Endothelial cell (in vitro differentiated cells): ENCODE data around the gene RAB25. TPM values are rescaled to one million over a fixed set of nuclear protein-coding genes. Genes with fewer than 3 reads are reported as not detected.

Experiments
- DNase-seq: peaks from one replicate; pipeline ENCODE4 v3.0.0; 2021; ENCODE audit warnings: low spot score
- H3K27ac Mint-ChIP-seq: one replicate; pipeline ENCODE4 v1.8.0; 2021; ENCODE audit warnings: mixed read lengths, inconsistent platforms; ENCODE audit not compliant: unreplicated experiment
- H3K27me3 Mint-ChIP-seq: one replicate; pipeline ENCODE4 v1.8.0; 2021; ENCODE audit warnings: mild to moderate bottlenecking, moderate library complexity, mixed read lengths, inconsistent platforms; ENCODE audit not compliant: unreplicated experiment
- H3K36me3 Mint-ChIP-seq: one replicate; pipeline ENCODE4 v1.8.0; 2021; ENCODE audit warnings: mild to moderate bottlenecking, low read depth, mixed read lengths, inconsistent platforms; ENCODE audit not compliant: unreplicated experiment
- H3K4me1 Mint-ChIP-seq: one replicate; pipeline ENCODE4 v1.8.0; 2021; ENCODE audit warnings: mild to moderate bottlenecking, mixed read lengths, inconsistent platforms; ENCODE audit not compliant: unreplicated experiment
- H3K4me3 Mint-ChIP-seq: one replicate; pipeline ENCODE4 v1.8.0; 2021; ENCODE audit warnings: mild to moderate bottlenecking, mixed read lengths, inconsistent platforms; ENCODE audit not compliant: unreplicated experiment
- H3K9me3 Mint-ChIP-seq: one replicate; pipeline ENCODE4 v1.8.0; 2021; ENCODE audit warnings: mixed read lengths, inconsistent platforms; ENCODE audit not compliant: unreplicated experiment
- CTCF ChIP-seq: fragments of 200-600 bp; sonication (generic); IDR thresholded peaks from one replicate; pipeline ENCODE4 v1.5.0; 2021; ENCODE audit warnings: antibody characterized with exemption; ENCODE audit not compliant: unreplicated experiment
- total RNA-seq: library from RNA; stranded (reverse); fragmentation: NEBNext Ultra II Directional; extraction: Animal tissue kit (Norgen Biotek cat#: 25700); gene quantifications from one replicate; pipeline ENCODE4 v1.2.1, GENCODE V29; 2021; ENCODE audit not compliant: unreplicated experiment

RAB25 gene
- total RNA-seq, 1 donor from 2014 or later, result 1.6 TPM

GRCh38 chr1:156110252-156110651, 49.3 kb downstream of the RAB25 start:
- Mint-ChIP-seq H3K36me3 (no peaks in the 10 kb centered on the region), H3K27ac (no peak overlapping the region), H3K4me1 (peaks cover 25% of the 10 kb centered on the region), H3K27me3 (peaks cover 15% of the 10 kb centered on the region), H3K9me3 (no peaks in the 10 kb centered on the region), H3K4me3 (no peak overlapping the region)
- no peak for TF ChIP-seq CTCF
- DNase-seq, result no peak

- Mint-ChIP-seq H3K4me3 (no peak overlapping the region), H3K27ac (no peak overlapping the region), H3K4me1 (peaks cover 22% of the 10 kb centered on the region), H3K36me3 (no peaks in the 10 kb centered on the region), H3K27me3 (peaks cover 13% of the 10 kb centered on the region), H3K9me3 (no peaks in the 10 kb centered on the region)
- no peak for DNase-seq
- no peak for TF ChIP-seq CTCF
Measured at GRCh38 chr1:156111355-156111962, 50.5 kb downstream of the RAB25 start.

GRCh38 chr1:156112276-156113137, 51.5 kb downstream of the RAB25 start:
- H3K27ac Mint-ChIP-seq, result no peak overlapping the region
- H3K4me1 Mint-ChIP-seq, result peaks cover 17% of the 10 kb centered on the region
- no peak overlapping the region for H3K4me3 Mint-ChIP-seq
- no peak for TF ChIP-seq CTCF
- no peaks in the 10 kb centered on the region for H3K9me3 Mint-ChIP-seq
- H3K36me3 Mint-ChIP-seq, result no peaks in the 10 kb centered on the region
- peaks cover 14% of the 10 kb centered on the region for H3K27me3 Mint-ChIP-seq
- no peak for DNase-seq

- Mint-ChIP-seq H3K4me3 (peak overlapping the region; percentile 59), H3K4me1 (peaks cover 17% of the 10 kb centered on the region), H3K9me3 (no peaks in the 10 kb centered on the region), H3K27ac (peak overlapping the region; percentile 53), H3K36me3 (no peaks in the 10 kb centered on the region), H3K27me3 (peaks cover 14% of the 10 kb centered on the region)
- DNase-seq, result no peak
- TF ChIP-seq CTCF, result no peak
Measured at GRCh38 chr1:156113282-156113950, 52.5 kb downstream of the RAB25 start.
